AG09319 (cell line): ENCODE data around the gene HTR1D.

Experiments
- DNase-seq: peaks from one replicate; pipeline ENCODE4 v3.0.0-alpha.2; 2010; ENCODE audit warnings: low read depth; ENCODE audit errors: extremely low read depth
- CTCF ChIP-seq: IDR thresholded peaks from 2 replicates; pipeline ENCODE4 v1.5.1; 2011; ENCODE audit warnings: low read depth, mild to moderate bottlenecking, inconsistent platforms, low read length, moderate library complexity

Gene HTR1D

GRCh38 chr1:23156940-23157339 is 60.4 kb downstream of the HTR1D start:
- DNase-seq: no peak
- no peak for TF ChIP-seq CTCF

GRCh38 chr1:23152966-23153684 is 64.2 kb downstream of the HTR1D start:
- TF ChIP-seq CTCF: no peak
- no peak for DNase-seq

- DNase-seq: no peak
- no peak for TF ChIP-seq CTCF
These were observed 66.6 kb downstream of the HTR1D start for GRCh38 chr1:23150742-23151141.

- no peak for DNase-seq
- no peak for TF ChIP-seq CTCF
These were observed 67.2 kb downstream of the HTR1D start for GRCh38 chr1:23150125-23150524.

GRCh38 chr1:23149114-23149513 is 68.2 kb downstream of the HTR1D start:
- no peak for TF ChIP-seq CTCF
- DNase-seq: no peak

- TF ChIP-seq CTCF: no peak
- no peak for DNase-seq
These were observed 69.2 kb downstream of the HTR1D start for GRCh38 chr1:23148084-23148483.
